Measurements from ENCODE around the gene SMTNL2. TPM values are rescaled to one million over a fixed set of nuclear protein-coding genes. Genes with fewer than 3 reads are reported as not detected.
"Not testable (repeated sequence)": the region's sequence is repeated elsewhere in the genome, so short reads cannot be mapped to it uniquely, and the experiment has no call there.

The SMTNL2 gene
- polyA plus RNA-seq, 6 donors from 2014 or later, result not detected

DNA sequence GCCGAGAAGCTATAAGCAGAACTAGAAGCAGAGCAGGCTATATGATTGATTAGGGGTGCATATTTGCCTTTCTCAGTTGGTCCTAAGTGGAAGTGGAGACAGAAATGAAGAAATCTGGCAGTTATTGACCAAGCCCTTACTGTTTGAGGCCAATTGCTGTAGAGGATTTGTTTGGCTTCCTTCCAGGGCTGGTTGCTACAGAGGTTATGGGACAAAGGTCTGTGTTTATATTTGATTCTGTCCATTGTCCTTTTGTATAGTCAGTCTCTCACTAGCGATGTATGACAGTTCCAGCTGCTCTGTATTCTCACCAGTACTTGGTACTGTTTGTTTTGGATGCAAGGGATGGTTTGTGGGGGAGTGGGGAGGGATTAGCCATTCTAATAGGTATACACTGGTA is 64.4 kb downstream of the SMTNL2 start:
- H3K36me3 Mint-ChIP-seq, result no peaks in the 10 kb centered on the region
- DNase-seq (no peak), ATAC-seq (ENCODE audit: low read depth in 2 of 2) (no peak)
- H3K27me3 Mint-ChIP-seq, result peaks cover 38 to 60% (median 48%) of the 10 kb centered on the region in 3 donors
- H3K4me3 Mint-ChIP-seq, result no peak overlapping the region
- no peaks in the 10 kb centered on the region for H3K4me1 Mint-ChIP-seq
- H3K27ac Mint-ChIP-seq, result no peak overlapping the region
- H3K9me3 Mint-ChIP-seq, result peaks cover 0 to 6% (median 0%) of the 10 kb centered on the region in 7 donors

DNA sequence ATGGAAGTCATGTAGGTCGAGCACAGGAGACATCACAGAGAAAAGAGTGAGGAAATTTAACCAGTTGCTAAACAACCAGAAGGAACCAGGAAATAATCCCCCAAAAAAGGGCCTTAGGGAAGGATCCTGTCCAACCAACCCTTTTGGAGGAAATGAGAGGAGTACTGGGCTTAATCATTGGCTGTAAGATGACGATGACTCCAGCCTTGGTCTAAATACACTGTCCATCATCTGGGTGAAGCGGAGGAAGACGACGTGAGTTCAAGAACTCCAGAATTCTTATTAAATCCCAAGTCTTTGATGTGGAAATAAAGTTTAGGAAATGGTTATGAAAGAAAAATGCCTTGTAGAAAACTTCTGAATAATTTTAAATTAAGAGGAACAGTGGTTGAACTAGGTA is 68.7 kb downstream of the SMTNL2 start:
- Mint-ChIP-seq H3K4me1 (no peaks in the 10 kb centered on the region), H3K4me3 (no peak overlapping the region), H3K27ac (no peak overlapping the region), H3K27me3 (peaks cover 17 to 37% (median 26%) of the 10 kb centered on the region in 3 donors), H3K9me3 (no peaks in the 10 kb centered on the region), H3K36me3 (no peaks in the 10 kb centered on the region)
- DNase-seq (no peak), ATAC-seq (ENCODE audit: low read depth in 2 of 2) (no peak)

DNA sequence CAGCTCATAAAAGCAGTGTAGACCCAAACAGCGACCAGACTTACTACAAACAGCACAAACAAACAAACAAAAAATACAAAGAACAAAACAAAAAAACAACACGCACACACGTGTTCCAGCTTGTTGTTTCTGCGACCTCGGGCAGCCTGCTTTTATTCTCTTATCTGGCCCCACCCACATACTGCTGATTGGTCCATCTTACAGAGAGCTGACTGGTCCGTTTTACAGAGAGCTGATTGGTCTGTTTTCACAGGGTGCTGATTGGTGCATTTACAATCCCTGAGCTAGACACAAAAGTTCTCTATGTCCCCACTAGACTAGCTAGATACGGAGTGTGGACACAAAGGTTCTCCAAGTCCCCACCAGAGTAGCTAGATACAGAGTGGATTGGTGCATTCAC is 71.6 kb downstream of the SMTNL2 start:
- H3K36me3 Mint-ChIP-seq; H3K27ac Mint-ChIP-seq; H3K9me3 Mint-ChIP-seq; H3K4me3 Mint-ChIP-seq; H3K4me1 Mint-ChIP-seq; ATAC-seq (ENCODE audit: low read depth in 2 of 2); DNase-seq: not testable (repeated sequence)
- peaks cover 15 to 38% (median 33%) of the 10 kb centered on the region in 3 donors for H3K27me3 Mint-ChIP-seq

DNA sequence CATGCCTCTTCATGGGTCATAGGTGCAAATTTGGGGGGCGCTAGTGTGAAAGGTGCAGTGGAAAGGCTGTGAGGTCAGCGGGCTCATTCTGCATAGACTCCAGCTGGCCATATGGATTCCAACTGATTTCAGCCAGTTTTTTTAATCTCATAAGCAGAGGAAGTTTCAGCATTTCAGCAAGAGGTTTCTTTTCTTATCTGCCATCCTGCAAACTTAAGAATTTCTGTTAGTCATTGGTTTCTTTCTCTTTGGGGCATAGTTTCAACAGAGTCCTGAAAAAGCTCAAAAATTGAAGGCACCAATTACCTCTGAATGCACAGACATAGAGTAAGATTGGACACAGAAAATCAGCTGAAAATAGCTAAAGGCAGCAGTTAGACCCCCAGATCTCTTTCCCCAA is 73.3 kb downstream of the SMTNL2 start:
- Mint-ChIP-seq H3K4me3 (no peak overlapping the region), H3K9me3 (no peaks in the 10 kb centered on the region), H3K36me3 (no peaks in the 10 kb centered on the region), H3K27ac (no peak overlapping the region), H3K4me1 (peaks cover 0 to 2% (median 0%) of the 10 kb centered on the region in 3 donors), H3K27me3 (peaks cover 10 to 27% (median 25%) of the 10 kb centered on the region in 3 donors)
- DNase-seq (no peak), ATAC-seq (ENCODE audit: low read depth in 2 of 2) (no peak)

Other genes with a start within 250 kb of the SMTNL2 start
- 10 to 100 TPM; 50.7 to 87.5 (median 59.0) TPM for gene UBE2G1, start 217.9 kb upstream of the SMTNL2 start, polyA plus RNA-seq (ENCODE audit: low read depth in 6 of 6)
- 1 to 10 TPM in 2 of 6 donors, under 1 TPM in 3, not detected in 1; 0.36 to 1.3 (median 0.59) TPM for gene SPNS3, start 150.6 kb upstream of the SMTNL2 start, polyA plus RNA-seq (ENCODE audit: low read depth in 6 of 6)
- under 1 TPM in 1 of 6 donors, not detected in 5; 0.23 TPM for gene SPNS2, start 85.6 kb upstream of the SMTNL2 start, polyA plus RNA-seq (ENCODE audit: low read depth in 6 of 6)
- 10 to 100 TPM in 5 of 6 donors, under 1 TPM in 1; 0.24 to 28.7 (median 13.4) TPM for gene MYBBP1A, start 29.1 kb upstream of the SMTNL2 start, polyA plus RNA-seq (ENCODE audit: low read depth in 6 of 6)
- gene GGT6, start 24.0 kb upstream of the SMTNL2 start, polyA plus RNA-seq (ENCODE audit: low read depth in 6 of 6), result not detected
- gene ALOX15, start 57.1 kb downstream of the SMTNL2 start, polyA plus RNA-seq (ENCODE audit: low read depth in 6 of 6), result under 1 TPM in 1 of 6 donors, not detected in 5; 0.09 TPM
- gene PELP1, start 119.6 kb downstream of the SMTNL2 start, polyA plus RNA-seq (ENCODE audit: low read depth in 6 of 6), result 10 to 100 TPM in 1 of 6 donors, 1 to 10 TPM in 5; 5.6 to 13.1 (median 9.1) TPM
- gene ARRB2, start 126.1 kb downstream of the SMTNL2 start, polyA plus RNA-seq (ENCODE audit: low read depth in 6 of 6), result 10 to 100 TPM; 12.1 to 23.7 (median 14.9) TPM
- 10 to 100 TPM; 20.1 to 63.4 (median 48.3) TPM for gene MED11, start 146.9 kb downstream of the SMTNL2 start, polyA plus RNA-seq (ENCODE audit: low read depth in 6 of 6)
- gene ZMYND15, start 155.3 kb downstream of the SMTNL2 start, polyA plus RNA-seq (ENCODE audit: low read depth in 6 of 6), result under 1 TPM in 1 of 6 donors, not detected in 5; 0.40 TPM
- gene CXCL16, start 155.4 kb downstream of the SMTNL2 start, polyA plus RNA-seq (ENCODE audit: low read depth in 6 of 6), result 10 to 100 TPM; 12.2 to 19.8 (median 18.4) TPM
- not detected for gene TM4SF5, start 187.4 kb downstream of the SMTNL2 start, polyA plus RNA-seq (ENCODE audit: low read depth in 6 of 6)
- not detected for gene VMO1, start 201.8 kb downstream of the SMTNL2 start, polyA plus RNA-seq (ENCODE audit: low read depth in 6 of 6)
- gene GLTPD2, start 204.4 kb downstream of the SMTNL2 start, polyA plus RNA-seq (ENCODE audit: low read depth in 6 of 6), result not detected
- 100 to 1,000 TPM; 237 to 479 (median 273) TPM for gene PSMB6, start 211.6 kb downstream of the SMTNL2 start, polyA plus RNA-seq (ENCODE audit: low read depth in 6 of 6)
- gene PLD2, start 222.6 kb downstream of the SMTNL2 start, polyA plus RNA-seq (ENCODE audit: low read depth in 6 of 6), result 1 to 10 TPM in 5 of 6 donors, under 1 TPM in 1; 0.54 to 4.6 (median 3.7) TPM
- gene MINK1, start 248.8 kb downstream of the SMTNL2 start, polyA plus RNA-seq (ENCODE audit: low read depth in 6 of 6), result 10 to 100 TPM in 1 of 6 donors, 1 to 10 TPM in 5; 1.1 to 13.6 (median 6.6) TPM

Measured in naive B cell (primary cell).